Uterus (tissue), 4 donors: ENCODE results near the gene TLL1. TPM values are rescaled to one million over a fixed set of nuclear protein-coding genes. Genes with fewer than 3 reads are reported as not detected.

Experiments used
- DNase-seq, 2 donors: peaks; one replicate each; pipeline ENCODE4 v3.0.0-alpha.2; 2019 to 2020
- H3K27ac ChIP-seq, 2 donors: fragments of 200-600 bp; sonication (generic); 1 replicate in 1 of 2; 2 replicates in 1 of 2; pipeline ENCODE4 v1.5.1; 2016 to 2018
- H3K27me3 ChIP-seq, 2 donors: fragments of 200-600 bp; sonication (generic); one replicate each; pipeline ENCODE4 v1.5.1; 2018 to 2019; ENCODE audit warnings: control low read depth in 1 of 2
- H3K36me3 ChIP-seq, 2 donors: fragments of 200-600 bp; sonication (generic); one replicate each; pipeline ENCODE4 v1.5.1; 2019; ENCODE audit warnings: control low read depth in 1 of 2
- H3K4me1 ChIP-seq, 2 donors: fragments of 200-600 bp; sonication (generic); one replicate each; pipeline ENCODE4 v1.5.1; 2018 to 2019; ENCODE audit warnings: control low read depth in 1 of 2
- H3K4me3 ChIP-seq, 2 donors: fragments of 200-600 bp; sonication (generic); 1 replicate in 1 of 2; 2 replicates in 1 of 2; pipeline ENCODE4 v1.5.1; 2018 to 2019; ENCODE audit warnings: mild to moderate bottlenecking in 1 of 2
- H3K9me3 ChIP-seq, 2 donors: fragments of 200-600 bp; sonication (generic); one replicate each; pipeline ENCODE4 v1.5.1; 2019; ENCODE audit warnings: control low read depth in 1 of 2
- CTCF ChIP-seq, 4 experiments: fragments of 200-600 bp in 2 of 4; fragments of 450-650 bp in 2 of 4; sonication (generic) in 2 of 4; IDR thresholded peaks; one replicate each; pipeline ENCODE4 v1.5.1; 2016 to 2019; ENCODE audit warnings: antibody characterized with exemption in 4 of 4, mild to moderate bottlenecking in 2 of 4, moderate library complexity in 1 of 4
- POLR2A ChIP-seq, 2 donors: fragments of 450-650 bp; IDR thresholded peaks; one replicate each; pipeline ENCODE4 v1.6.1; 2016; ENCODE audit warnings: antibody characterized with exemption in 2 of 2, mild to moderate bottlenecking in 1 of 2, moderate library complexity in 1 of 2
- intact Hi-C: fragments of 100-400 bp; cut with DNase I; formaldehyde crosslinking; loops from one replicate; pipeline ENCODE4 v1.15.1; 2023; ENCODE audit warnings: low total_unique reads
- total RNA-seq, 4 donors: library from RNA; depleted of rRNA in 3 of 4; stranded (reverse); fragments of >200 nt in 3 of 4; gene quantifications; one replicate each; pipeline versions ENCODE4 v1.1.0 to v1.2.4, GENCODE V29; 2014 to 2023
- donor health status: DM: yes; HTN: yes; CAD: no.

The TLL1 gene
- total RNA-seq, 4 donors from 2014 or later = 9.7 to 16.6 (median 13.8) TPM

- DNase-seq = no peak
- Histone ChIP-seq H3K27me3 (no peaks in the 10 kb centered on the region), H3K4me1 (no peaks in the 10 kb centered on the region), H3K4me3 (no peak overlapping the region), H3K36me3 (no peaks in the 10 kb centered on the region), H3K9me3 (no peaks in the 10 kb centered on the region), H3K27ac (no peak overlapping the region)
- TF ChIP-seq CTCF (IDR thresholded peaks at IDR 0.05) (no peak), POLR2A (IDR thresholded peaks at IDR 0.05) (no peak)
- intact Hi-C loops = no loop called here
Observed at GRCh38 chr4:165855191-165855590, 17.8 kb upstream of the TLL1 start.

GRCh38 chr4:165861363-165861762 is 11.7 kb upstream of the TLL1 start:
- H3K36me3 ChIP-seq = no peaks in the 10 kb centered on the region
- no peaks in the 10 kb centered on the region for H3K9me3 ChIP-seq
- no peak overlapping the region for H3K27ac ChIP-seq
- H3K27me3 ChIP-seq = no peaks in the 10 kb centered on the region
- no peak overlapping the region for H3K4me3 ChIP-seq
- no peaks in the 10 kb centered on the region for H3K4me1 ChIP-seq
- intact Hi-C loops = no loop called here
- no peak for TF ChIP-seq POLR2A (IDR thresholded peaks at IDR 0.05)
- TF ChIP-seq CTCF (IDR thresholded peaks at IDR 0.05) = no peak
- no peak for DNase-seq

GRCh38 chr4:165864271-165864670 is 8.8 kb upstream of the TLL1 start:
- intact Hi-C loops = no loop called here
- H3K4me1 ChIP-seq = no peaks in the 10 kb centered on the region
- DNase-seq = no peak
- H3K9me3 ChIP-seq = no peaks in the 10 kb centered on the region
- no peak overlapping the region for H3K4me3 ChIP-seq
- TF ChIP-seq POLR2A (IDR thresholded peaks at IDR 0.05) (no peak), CTCF (IDR thresholded peaks at IDR 0.05) (no peak)
- no peaks in the 10 kb centered on the region for H3K36me3 ChIP-seq
- no peaks in the 10 kb centered on the region for H3K27me3 ChIP-seq
- no peak overlapping the region for H3K27ac ChIP-seq

- TF ChIP-seq POLR2A (IDR thresholded peaks at IDR 0.05) (no peak), CTCF (IDR thresholded peaks at IDR 0.05) (no peak)
- Histone ChIP-seq H3K27me3 (no peaks in the 10 kb centered on the region), H3K4me3 (no peak overlapping the region), H3K9me3 (no peaks in the 10 kb centered on the region), H3K36me3 (no peaks in the 10 kb centered on the region), H3K4me1 (no peaks in the 10 kb centered on the region), H3K27ac (no peak overlapping the region)
- intact Hi-C loops = no loop called here
- DNase-seq = no peak
Observed at GRCh38 chr4:165866019-165866650, 6.9 kb upstream of the TLL1 start.

- Histone ChIP-seq H3K9me3 (no peaks in the 10 kb centered on the region), H3K27me3 (no peaks in the 10 kb centered on the region), H3K4me3 (no peak overlapping the region), H3K36me3 (no peaks in the 10 kb centered on the region), H3K4me1 (no peaks in the 10 kb centered on the region), H3K27ac (no peak overlapping the region)
- DNase-seq = no peak
- intact Hi-C loops = no loop called here
- TF ChIP-seq POLR2A (IDR thresholded peaks at IDR 0.05) = no peak
- TF ChIP-seq CTCF (IDR thresholded peaks at IDR 0.05) = no peak
Observed at GRCh38 chr4:165867961-165868360, 5.1 kb upstream of the TLL1 start.
